Hematopoietic multipotent progenitor cell treated with erythropoietin and hydrocortisone succinate and interleukin-3 and kit ligand, for 4 days (in vitro differentiated cells): ENCODE results near the gene GRM7.

Experiments
- DNase-seq: peaks from one replicate; pipeline ENCODE4 v3.0.0-alpha.2; 2015

The GRM7 gene

DNA sequence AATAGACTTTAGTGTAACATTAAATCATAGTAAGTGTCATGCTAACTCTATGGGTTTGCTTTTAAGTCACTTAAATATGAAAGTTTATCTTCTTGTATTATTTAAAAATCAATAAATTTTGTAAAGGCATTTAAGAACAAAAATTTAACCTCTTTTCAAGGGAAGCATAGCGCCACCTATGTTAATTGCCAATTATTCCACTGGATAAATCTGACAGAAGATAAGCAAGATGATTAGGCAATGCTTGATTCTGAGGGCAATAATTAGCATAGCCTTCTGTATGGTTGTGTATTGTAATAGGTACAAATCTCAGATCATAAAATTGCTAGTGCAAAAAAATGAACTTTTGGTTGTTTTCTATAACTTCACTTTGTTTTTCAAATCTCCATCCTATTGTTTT, 560.1 kb downstream of the GRM7 start:
- peak; percentile 13 for DNase-seq

DNA sequence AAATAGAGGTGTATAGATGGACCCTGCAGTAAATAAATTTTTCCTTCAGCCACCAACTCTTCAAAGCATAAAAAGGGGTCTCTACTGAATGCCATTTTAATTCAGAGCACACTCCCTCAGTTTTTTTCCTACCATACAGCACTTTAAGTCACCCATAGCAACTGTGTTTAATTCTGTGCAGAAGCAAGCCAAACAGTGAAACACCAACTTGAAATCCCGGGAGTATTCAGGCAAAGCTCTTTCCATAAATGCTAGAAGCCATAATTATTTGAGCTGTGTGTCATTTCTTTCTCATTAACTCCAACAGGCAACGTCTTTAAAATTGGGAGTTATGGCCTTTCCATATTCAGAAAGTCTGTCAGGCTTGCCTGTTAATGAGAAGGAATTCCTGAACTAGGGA, 562.1 kb downstream of the GRM7 start:
- no peak for DNase-seq

DNA sequence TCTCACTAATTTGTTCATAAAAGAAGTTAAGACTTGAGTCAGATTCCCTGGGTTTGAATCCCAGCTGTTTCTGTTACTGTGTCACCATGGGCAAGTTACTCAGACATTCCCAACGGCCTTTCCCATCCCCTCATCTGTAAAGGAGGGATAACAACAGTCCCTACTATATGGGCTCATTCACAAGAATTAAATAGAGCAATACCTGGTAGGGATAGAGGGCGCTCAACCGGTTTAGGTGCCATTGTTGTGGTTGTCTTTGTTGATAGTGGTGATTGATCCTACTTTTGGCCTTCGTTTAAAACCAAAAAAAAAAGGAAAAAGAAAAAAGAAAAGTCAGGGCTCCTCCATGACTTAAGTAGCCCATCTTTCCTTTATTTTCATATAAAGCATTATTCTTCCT, 563.1 kb downstream of the GRM7 start:
- no peak for DNase-seq

GRCh38 chr3:7428206-7428718, 567.3 kb downstream of the GRM7 start:
- no peak for DNase-seq

DNA sequence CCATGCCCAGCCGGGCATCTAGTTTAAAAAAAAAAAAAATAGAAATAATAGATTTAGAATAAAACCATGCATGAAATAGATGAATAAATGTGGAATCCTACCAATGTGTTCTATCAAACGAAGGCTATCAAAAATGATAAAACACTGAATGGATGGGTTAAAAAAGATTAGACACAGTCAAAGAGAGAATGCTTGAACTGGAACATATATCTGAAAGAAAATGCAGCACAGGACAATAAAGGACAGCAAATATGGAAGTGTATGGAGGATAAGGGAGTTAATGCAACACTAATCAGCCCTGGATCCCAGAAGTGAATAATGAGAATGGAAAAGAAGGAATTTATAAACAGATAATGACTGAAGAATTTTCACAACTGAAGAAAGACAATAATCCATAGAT, 571.7 kb downstream of the GRM7 start:
- no peak for DNase-seq

DNA sequence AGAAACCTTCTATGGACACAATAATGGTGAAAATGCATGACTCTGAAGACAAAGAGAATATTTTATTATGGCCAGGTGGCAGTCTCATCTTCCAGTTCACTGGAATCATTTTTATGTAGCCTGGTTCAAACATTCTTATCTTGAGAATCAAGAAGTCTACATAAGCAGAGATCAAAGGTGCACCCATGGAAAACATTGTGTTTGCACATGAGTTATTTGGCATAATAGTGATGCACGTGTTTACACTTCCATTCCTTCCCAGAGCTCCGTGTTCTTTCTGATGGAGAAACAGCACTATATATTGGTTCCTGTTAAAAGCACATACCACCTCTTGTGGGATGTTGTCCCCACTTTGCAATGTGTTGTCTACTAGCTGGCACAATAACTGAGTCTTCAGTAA, 572.2 kb downstream of the GRM7 start:
- DNase-seq, result no peak

- peak; percentile 65 for DNase-seq
Measured at GRCh38 chr3:7436542-7436941, 575.6 kb downstream of the GRM7 start.

DNA sequence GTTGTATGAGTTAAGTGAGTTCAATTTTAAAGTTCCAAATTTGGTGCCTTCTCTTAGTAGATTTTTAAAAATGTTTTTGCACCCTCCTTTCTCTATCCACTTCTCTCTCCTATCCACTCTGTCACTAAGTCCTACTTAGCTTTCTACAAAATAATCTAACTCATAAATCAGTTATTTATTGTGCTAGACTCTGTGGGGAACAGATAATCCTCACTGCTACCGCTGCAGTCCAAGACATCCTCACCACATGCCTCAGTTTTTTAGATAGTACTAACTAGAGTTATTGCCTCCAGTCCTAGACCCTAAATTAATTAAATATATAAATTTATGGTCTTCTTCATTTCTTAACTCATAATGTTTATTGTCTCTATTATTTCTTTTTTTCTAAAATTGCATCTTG, 576.3 kb downstream of the GRM7 start:
- peak; percentile 79 for DNase-seq

DNA sequence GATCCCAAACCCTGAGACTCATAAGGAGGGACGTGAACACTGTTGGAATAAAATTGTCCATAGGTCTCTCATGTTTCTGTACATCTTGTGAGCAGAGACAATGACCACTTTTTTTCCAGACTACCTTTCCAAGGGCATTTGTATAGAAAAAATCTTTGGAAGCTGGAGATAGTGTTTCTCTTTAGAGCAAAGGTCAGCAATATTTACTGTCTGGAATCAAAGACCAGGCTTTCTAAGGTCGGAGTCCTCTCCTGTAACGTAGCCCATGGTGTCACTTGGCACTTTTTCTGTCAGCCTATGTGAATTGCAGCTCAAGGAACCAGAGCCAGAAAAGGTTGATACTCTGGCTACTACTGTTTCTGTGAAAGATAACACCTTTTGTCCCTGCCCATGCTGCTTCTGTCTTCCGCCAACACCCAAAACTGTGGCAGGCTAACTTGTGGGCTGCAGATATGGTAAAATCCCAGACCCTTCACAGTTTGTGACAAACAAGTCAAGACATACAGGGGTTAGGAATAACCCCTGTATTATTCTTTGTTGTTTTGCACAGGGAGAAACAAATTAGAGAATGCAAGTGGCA, 578.3 kb downstream of the GRM7 start:
- peak; percentile 64 for DNase-seq

GRCh38 chr3:7444886-7445285, 584.0 kb downstream of the GRM7 start:
- DNase-seq, result no peak

DNA sequence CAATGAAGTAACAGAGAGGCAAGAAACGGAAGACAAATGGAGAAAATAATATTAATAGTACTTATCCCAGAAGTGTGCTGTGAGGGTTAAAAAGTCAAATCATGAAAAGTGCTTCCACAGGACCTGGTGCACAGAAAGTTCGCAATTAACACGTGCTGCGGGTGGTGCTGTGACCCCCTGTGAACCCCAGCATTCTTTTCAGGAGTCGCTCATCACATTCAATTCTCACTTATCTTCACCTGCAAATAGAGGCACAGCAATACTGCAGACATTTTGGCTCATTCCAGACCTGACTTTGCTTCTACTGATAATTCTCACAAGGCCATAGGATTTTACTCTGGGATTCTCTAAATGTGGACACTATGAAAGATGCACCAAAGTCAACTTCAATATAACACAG, 584.4 kb downstream of the GRM7 start:
- DNase-seq, result no peak

- DNase-seq, result no peak
Measured at GRCh38 chr3:7447197-7447769, 586.4 kb downstream of the GRM7 start.

- DNase-seq, result no peak
Measured at GRCh38 chr3:7456386-7456785, 595.5 kb downstream of the GRM7 start.

DNA sequence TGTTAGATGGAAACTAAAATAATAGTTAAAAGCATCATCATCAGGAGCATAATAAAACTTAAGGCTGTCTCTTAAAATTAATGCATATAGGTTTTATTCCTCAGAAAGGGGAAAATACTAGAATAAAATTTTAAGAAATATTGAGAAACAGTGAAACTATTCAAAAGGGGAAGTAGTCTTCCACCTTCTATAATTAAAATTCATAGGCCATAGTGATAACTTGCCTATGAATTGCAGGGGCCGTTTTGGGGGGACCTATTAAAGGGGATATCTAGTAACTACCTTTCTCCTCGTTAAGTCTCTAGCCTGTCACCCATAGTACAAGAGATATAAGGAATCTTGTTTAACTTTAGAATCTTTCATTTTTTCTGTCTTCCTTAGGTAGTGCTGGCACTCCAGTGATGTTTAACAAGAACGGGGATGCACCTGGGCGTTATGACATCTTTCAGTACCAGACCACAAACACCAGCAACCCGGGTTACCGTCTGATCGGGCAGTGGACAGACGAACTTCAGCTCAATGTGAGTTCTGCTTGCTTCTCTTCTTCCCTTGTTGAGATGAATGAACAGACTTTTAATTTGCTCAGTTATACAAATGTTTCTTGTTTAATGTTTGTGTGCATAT, 600.4 kb downstream of the GRM7 start:
- no peak for DNase-seq

DNA sequence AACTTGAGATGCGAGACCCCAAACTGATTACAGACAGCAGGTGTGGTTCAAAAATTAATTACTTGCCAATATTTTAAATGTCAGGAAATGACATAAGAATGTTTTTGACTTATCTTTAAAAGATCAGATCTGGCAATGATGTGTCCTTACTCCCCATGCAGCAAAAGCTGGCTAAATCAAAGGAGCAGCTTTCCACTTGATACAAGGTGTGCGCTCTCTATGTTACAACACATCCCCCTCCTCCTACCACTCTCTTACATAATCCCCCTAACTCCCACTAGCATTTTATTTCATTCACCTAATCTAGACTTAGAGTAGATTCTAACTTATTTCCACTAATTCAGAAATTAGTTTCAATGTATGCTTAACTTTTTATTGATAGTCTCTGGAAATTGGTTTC, 609.0 kb downstream of the GRM7 start:
- no peak for DNase-seq

GRCh38 chr3:7484636-7485035, 623.7 kb downstream of the GRM7 start:
- DNase-seq, result no peak

GRCh38 chr3:7487763-7488162, 626.8 kb downstream of the GRM7 start:
- DNase-seq, result no peak

GRCh38 chr3:7489417-7489816, 628.5 kb downstream of the GRM7 start:
- no peak for DNase-seq

GRCh38 chr3:7498715-7499114, 637.8 kb downstream of the GRM7 start:
- DNase-seq, result no peak

- DNase-seq, result no peak
Measured at GRCh38 chr3:7503431-7503830, 642.5 kb downstream of the GRM7 start.

GRCh38 chr3:7504886-7505775, 644.2 kb downstream of the GRM7 start:
- DNase-seq, result no peak

DNA sequence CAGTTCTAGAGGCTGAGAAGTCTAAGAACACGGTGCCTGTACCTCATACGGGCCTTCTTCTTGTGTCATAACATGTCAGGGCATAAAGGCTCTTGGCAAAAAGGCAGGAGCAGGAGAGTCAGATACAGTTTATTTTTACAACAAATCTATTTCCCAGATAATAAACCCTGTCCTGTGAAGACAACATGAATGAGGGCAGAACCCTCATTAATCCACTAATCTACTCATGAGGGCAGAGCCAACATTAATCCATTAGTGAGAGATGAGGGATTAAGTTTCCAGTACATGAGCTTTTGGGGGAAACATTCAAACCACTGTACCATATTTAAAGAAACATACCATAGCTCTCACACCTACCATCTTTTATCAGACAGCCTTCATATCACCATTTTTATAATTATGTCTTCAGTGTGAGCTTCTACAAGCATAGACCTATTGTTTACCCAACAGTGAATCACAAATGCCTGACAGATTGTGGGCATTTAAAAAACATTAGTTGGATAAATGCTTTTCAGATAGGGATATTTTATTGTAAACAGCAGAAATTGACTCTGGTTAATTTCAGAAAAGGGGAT, 645.8 kb downstream of the GRM7 start:
- DNase-seq, result no peak

DNA sequence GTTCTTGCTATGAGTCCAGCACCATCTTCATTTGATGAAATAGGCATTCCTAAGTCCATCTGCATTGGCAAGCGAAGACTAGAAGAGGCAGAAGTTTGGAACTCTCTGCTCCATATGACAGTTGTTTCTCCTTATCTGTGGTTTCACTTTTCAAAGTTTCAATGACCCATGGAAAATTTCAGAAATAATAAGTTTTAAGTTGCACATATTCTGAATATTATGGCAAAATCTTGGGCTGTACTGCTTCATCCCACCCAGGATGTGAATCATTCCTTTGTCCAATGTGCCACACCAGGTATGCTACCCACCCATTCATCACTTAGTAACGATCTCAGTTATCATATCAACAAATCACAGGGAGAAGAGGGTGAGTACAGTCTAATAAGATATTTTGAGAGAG, 647.9 kb downstream of the GRM7 start:
- DNase-seq, result no peak
